ENCODE data around the gene CSNK1E.
"Not testable (repeated sequence)": the region's sequence is repeated elsewhere in the genome, so short reads cannot be mapped to it uniquely, and the experiment has no call there.

Gene CSNK1E

GRCh38 chr22:38347181-38347943, 30.1 kb upstream of the CSNK1E start:
- Mint-ChIP-seq H3K4me1 (ENCODE audit: low read depth) (no peaks in the 10 kb centered on the region), H3K36me3 (ENCODE audit: low read depth) (no peaks in the 10 kb centered on the region), H3K27ac (no peak overlapping the region), H3K4me3 (no peak overlapping the region), H3K9me3 (no peaks in the 10 kb centered on the region), H3K27me3 (peaks cover 13% of the 10 kb centered on the region)
- DNase-seq: peak; percentile 13

- Mint-ChIP-seq H3K27ac (no peak overlapping the region), H3K9me3 (no peaks in the 10 kb centered on the region), H3K36me3 (ENCODE audit: low read depth) (no peaks in the 10 kb centered on the region), H3K4me3 (no peak overlapping the region), H3K27me3 (peaks cover 13% of the 10 kb centered on the region), H3K4me1 (ENCODE audit: low read depth) (no peaks in the 10 kb centered on the region)
- peak; percentile 20 for DNase-seq
These were observed 29.3 kb upstream of the CSNK1E start for GRCh38 chr22:38346506-38346905.

GRCh38 chr22:38345782-38346181, 28.5 kb upstream of the CSNK1E start:
- Mint-ChIP-seq H3K27me3 (peaks cover 13% of the 10 kb centered on the region), H3K9me3 (no peaks in the 10 kb centered on the region), H3K36me3 (ENCODE audit: low read depth) (no peaks in the 10 kb centered on the region), H3K4me1 (ENCODE audit: low read depth) (no peaks in the 10 kb centered on the region), H3K4me3 (no peak overlapping the region), H3K27ac (no peak overlapping the region)
- no peak for DNase-seq

- H3K27me3 Mint-ChIP-seq; H3K36me3 Mint-ChIP-seq (ENCODE audit: low read depth); H3K9me3 Mint-ChIP-seq; DNase-seq; H3K27ac Mint-ChIP-seq; H3K4me3 Mint-ChIP-seq; H3K4me1 Mint-ChIP-seq (ENCODE audit: low read depth): not testable (repeated sequence)
These were observed 22.7 kb upstream of the CSNK1E start for GRCh38 chr22:38339893-38340292.

- Mint-ChIP-seq H3K9me3 (no peaks in the 10 kb centered on the region), H3K4me1 (ENCODE audit: low read depth) (peaks cover 4% of the 10 kb centered on the region), H3K27me3 (peaks cover 12% of the 10 kb centered on the region), H3K4me3 (no peak overlapping the region), H3K36me3 (ENCODE audit: low read depth) (no peaks in the 10 kb centered on the region), H3K27ac (no peak overlapping the region)
- DNase-seq: no peak
These were observed 21.6 kb upstream of the CSNK1E start for GRCh38 chr22:38338772-38339379.

GRCh38 chr22:38336699-38337098, 19.5 kb upstream of the CSNK1E start:
- DNase-seq: no peak
- H3K4me1 Mint-ChIP-seq (ENCODE audit: low read depth): peaks cover 4% of the 10 kb centered on the region

GRCh38 chr22:38335077-38335476, 17.8 kb upstream of the CSNK1E start:
- no peak for DNase-seq

More at GRCh38 chr22:38336699-38337098, 19.5 kb upstream of the CSNK1E start:
- Mint-ChIP-seq H3K9me3 (no peaks in the 10 kb centered on the region), H3K27me3 (peaks cover 14% of the 10 kb centered on the region), H3K36me3 (ENCODE audit: low read depth) (no peaks in the 10 kb centered on the region), H3K4me3 (peak overlapping the region; percentile 62), H3K27ac (no peak overlapping the region)

GRCh38 chr22:38327805-38328204, 10.6 kb upstream of the CSNK1E start:
- peaks cover under 1% of the 10 kb centered on the region for H3K27me3 Mint-ChIP-seq
- no peaks in the 10 kb centered on the region for H3K36me3 Mint-ChIP-seq (ENCODE audit: low read depth)
- no peak overlapping the region for H3K4me3 Mint-ChIP-seq
- no peaks in the 10 kb centered on the region for H3K9me3 Mint-ChIP-seq
- no peak for DNase-seq
- H3K27ac Mint-ChIP-seq: no peak overlapping the region
- H3K4me1 Mint-ChIP-seq (ENCODE audit: low read depth): peaks cover 4% of the 10 kb centered on the region

More at GRCh38 chr22:38335077-38335476, 17.8 kb upstream of the CSNK1E start:
- Mint-ChIP-seq H3K27ac (no peak overlapping the region), H3K36me3 (ENCODE audit: low read depth) (no peaks in the 10 kb centered on the region), H3K27me3 (peaks cover 14% of the 10 kb centered on the region), H3K4me1 (ENCODE audit: low read depth) (peaks cover 4% of the 10 kb centered on the region), H3K4me3 (peak overlapping the region; percentile 39), H3K9me3 (no peaks in the 10 kb centered on the region)

GRCh38 chr22:38327396-38327795, 10.2 kb upstream of the CSNK1E start:
- no peaks in the 10 kb centered on the region for H3K27me3 Mint-ChIP-seq
- no peak overlapping the region for H3K27ac Mint-ChIP-seq
- no peak overlapping the region for H3K4me3 Mint-ChIP-seq
- no peaks in the 10 kb centered on the region for H3K9me3 Mint-ChIP-seq
- H3K4me1 Mint-ChIP-seq (ENCODE audit: low read depth): peaks cover 4% of the 10 kb centered on the region
- H3K36me3 Mint-ChIP-seq (ENCODE audit: low read depth): no peaks in the 10 kb centered on the region
- no peak for DNase-seq

- Mint-ChIP-seq H3K27me3 (no peaks in the 10 kb centered on the region), H3K9me3 (no peaks in the 10 kb centered on the region), H3K4me1 (ENCODE audit: low read depth) (peaks cover 4% of the 10 kb centered on the region), H3K4me3 (no peak overlapping the region), H3K27ac (no peak overlapping the region), H3K36me3 (ENCODE audit: low read depth) (no peaks in the 10 kb centered on the region)
- no peak for DNase-seq
These were observed 8.4 kb upstream of the CSNK1E start for GRCh38 chr22:38325587-38325986.

GRCh38 chr22:38320605-38321402, 3.6 kb upstream of the CSNK1E start:
- H3K27me3 Mint-ChIP-seq: no peaks in the 10 kb centered on the region
- no peaks in the 10 kb centered on the region for H3K9me3 Mint-ChIP-seq
- no peak for DNase-seq
- H3K4me3 Mint-ChIP-seq: no peak overlapping the region
- H3K4me1 Mint-ChIP-seq (ENCODE audit: low read depth): peaks cover 10% of the 10 kb centered on the region
- no peak overlapping the region for H3K27ac Mint-ChIP-seq
- peaks cover 8% of the 10 kb centered on the region for H3K36me3 Mint-ChIP-seq (ENCODE audit: low read depth)

GRCh38 chr22:38318792-38319773, 1.9 kb upstream of the CSNK1E start:
- Mint-ChIP-seq H3K36me3 (ENCODE audit: low read depth) (peaks cover 19% of the 10 kb centered on the region), H3K4me3 (peak overlapping the region; percentile 12), H3K27me3 (no peaks in the 10 kb centered on the region), H3K27ac (no peak overlapping the region), H3K9me3 (no peaks in the 10 kb centered on the region), H3K4me1 (ENCODE audit: low read depth) (peaks cover 27% of the 10 kb centered on the region)
- no peak for DNase-seq

GRCh38 chr22:38317995-38318715, 922 bp upstream of the CSNK1E start:
- Mint-ChIP-seq H3K27ac (peak overlapping the region; percentile 89), H3K27me3 (no peaks in the 10 kb centered on the region), H3K4me1 (ENCODE audit: low read depth) (peaks cover 36% of the 10 kb centered on the region), H3K9me3 (no peaks in the 10 kb centered on the region), H3K36me3 (ENCODE audit: low read depth) (peaks cover 27% of the 10 kb centered on the region), H3K4me3 (peak overlapping the region; percentile 79)
- no peak for DNase-seq

Data from activated T-cell treated with anti-CD3 and anti-CD28 coated beads, Interleukin-2, amount 50 U/mL, for 24 hours (primary cell).